GM12864 (cell line): ENCODE results near the gene C6orf52.
A peak's percentile ranks its signal among the peaks of the same experiment; 100 is the strongest.

ENCODE experiments used
- DNase-seq: peaks from one replicate; pipeline ENCODE4 v3.0.0-alpha.2; 2011; ENCODE audit warnings: low read depth
- H3K4me3 ChIP-seq: 2 replicates; pipeline ENCODE4 v1.5.1; 2011; ENCODE audit warnings: mild to moderate bottlenecking, low read depth, low read length, control low read depth
- TF ChIP-seq, protein P1 (sequence below): IDR thresholded peaks from 2 replicates; pipeline ENCODE4 v1.5.1; 2011; ENCODE audit warnings: low read depth, mild to moderate bottlenecking, moderate library complexity, low read length, control low read depth, inconsistent platforms; ENCODE audit errors: missing control alignments

C6orf52 gene

DNA sequence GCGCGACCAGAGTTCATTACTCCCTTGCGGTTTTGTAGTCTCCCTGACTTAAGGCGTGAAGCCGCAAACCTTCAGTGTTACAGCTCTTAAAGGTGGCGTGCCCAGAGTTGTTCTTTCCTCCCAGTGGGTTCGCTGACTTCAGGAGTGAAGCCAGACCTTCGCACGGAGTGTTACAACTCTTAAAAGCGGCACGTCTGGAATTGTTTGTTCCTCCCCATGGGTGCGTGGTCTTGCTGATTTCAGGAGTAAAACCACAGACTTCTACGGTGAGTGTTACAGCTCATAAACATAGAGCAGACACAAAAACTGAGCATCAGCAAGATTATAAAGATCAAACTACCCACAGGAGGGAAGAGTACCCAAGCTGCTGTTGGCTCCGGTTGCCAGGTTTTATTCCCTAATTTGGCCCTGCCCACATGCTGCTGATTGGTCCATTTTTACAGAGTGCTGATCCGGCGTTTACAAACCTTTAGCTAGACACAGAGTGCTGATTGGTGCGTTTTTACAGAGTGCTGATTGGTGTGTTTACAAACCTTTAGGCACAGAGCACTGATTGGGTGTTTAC lies 38.8 kb upstream of the C6orf52 start:
- no peak for DNase-seq
- TF ChIP-seq, protein P1, sequence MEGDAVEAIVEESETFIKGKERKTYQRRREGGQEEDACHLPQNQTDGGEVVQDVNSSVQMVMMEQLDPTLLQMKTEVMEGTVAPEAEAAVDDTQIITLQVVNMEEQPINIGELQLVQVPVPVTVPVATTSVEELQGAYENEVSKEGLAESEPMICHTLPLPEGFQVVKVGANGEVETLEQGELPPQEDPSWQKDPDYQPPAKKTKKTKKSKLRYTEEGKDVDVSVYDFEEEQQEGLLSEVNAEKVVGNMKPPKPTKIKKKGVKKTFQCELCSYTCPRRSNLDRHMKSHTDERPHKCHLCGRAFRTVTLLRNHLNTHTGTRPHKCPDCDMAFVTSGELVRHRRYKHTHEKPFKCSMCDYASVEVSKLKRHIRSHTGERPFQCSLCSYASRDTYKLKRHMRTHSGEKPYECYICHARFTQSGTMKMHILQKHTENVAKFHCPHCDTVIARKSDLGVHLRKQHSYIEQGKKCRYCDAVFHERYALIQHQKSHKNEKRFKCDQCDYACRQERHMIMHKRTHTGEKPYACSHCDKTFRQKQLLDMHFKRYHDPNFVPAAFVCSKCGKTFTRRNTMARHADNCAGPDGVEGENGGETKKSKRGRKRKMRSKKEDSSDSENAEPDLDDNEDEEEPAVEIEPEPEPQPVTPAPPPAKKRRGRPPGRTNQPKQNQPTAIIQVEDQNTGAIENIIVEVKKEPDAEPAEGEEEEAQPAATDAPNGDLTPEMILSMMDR, result no peak
- no peak overlapping the region for H3K4me3 ChIP-seq

DNA sequence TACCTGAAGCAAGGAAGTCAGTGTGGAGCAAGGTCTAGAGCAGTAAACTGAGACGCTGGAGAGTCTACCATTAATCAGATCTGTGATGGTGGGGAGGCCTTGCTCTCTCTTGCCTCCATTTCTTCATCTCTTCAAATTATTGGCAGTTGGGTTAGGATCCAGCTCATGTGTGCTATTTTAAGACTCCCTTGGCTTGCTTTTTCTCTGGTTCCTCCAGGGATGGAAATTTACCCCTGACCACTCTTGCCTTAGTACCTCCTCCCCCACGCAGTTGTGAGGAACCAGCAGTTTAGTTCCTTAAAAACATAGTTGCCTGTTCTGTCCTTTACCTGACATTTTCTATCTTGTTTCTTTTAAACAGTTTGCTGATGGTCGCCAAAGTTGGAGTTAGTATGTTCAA lies 35.8 kb upstream of the C6orf52 start:
- DNase-seq, result no peak
- TF ChIP-seq, protein P1, result no peak
- no peak overlapping the region for H3K4me3 ChIP-seq

DNA sequence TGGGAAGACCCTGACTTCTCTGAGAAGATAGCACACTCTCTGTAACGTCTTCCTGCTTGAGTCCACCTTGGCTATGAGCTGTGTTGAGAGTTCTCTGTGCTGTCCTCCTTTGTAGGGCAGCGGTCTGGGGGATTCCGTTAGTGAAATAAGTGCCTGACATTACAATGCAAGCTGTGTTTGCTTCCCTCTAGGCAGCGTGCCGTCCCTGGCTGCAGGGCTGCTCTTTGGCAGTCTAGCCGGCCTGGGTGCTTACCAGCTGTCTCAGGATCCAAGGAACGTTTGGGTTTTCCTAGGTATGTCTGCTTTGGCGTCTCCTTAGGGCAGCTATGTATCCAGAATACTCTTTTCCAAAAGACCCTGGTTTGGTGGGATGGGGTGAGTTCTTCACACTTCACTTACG lies 31.3 kb upstream of the C6orf52 start:
- no peak for DNase-seq
- TF ChIP-seq, protein P1, result no peak
- no peak overlapping the region for H3K4me3 ChIP-seq

DNA sequence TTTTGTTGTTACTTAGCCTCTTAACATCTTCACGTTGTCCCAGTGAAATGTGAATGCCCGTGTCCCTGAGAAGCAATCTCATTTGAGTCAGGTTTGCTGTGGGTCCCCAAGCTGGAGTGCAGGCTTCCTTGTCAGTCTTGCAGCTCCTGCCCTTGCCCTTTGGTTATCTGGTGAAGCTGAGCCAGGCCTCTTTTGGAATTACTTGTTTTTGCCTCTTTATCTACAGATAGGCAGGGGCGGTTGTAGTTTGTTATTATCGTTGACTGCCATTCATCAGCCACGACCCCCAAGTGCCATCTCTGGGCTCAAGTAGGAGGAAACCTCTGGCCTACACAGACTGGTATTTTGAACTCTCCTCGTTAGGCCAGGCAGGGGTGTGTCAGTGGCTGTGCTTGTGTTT lies 30.6 kb upstream of the C6orf52 start:
- no peak for DNase-seq
- H3K4me3 ChIP-seq, result no peak overlapping the region
- TF ChIP-seq, protein P1, result no peak

DNA sequence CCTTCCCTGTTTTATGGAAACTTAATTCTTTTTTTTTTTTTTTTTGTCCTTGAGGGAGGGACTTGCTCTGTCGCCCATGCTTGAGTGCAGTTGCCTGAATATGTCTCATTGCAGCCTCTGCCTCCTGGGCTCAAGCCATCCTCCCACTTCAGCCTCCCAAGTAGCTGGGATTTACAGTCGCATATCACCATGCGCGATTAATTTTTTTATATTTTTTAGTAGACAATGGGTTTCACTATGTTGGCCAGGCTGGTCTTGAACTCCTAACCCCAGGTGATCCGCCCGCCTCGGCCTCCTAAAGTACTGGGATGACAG lies 29.1 kb upstream of the C6orf52 start:
- peak overlapping the region; percentile 58 for H3K4me3 ChIP-seq
- TF ChIP-seq, protein P1, result no peak

DNA sequence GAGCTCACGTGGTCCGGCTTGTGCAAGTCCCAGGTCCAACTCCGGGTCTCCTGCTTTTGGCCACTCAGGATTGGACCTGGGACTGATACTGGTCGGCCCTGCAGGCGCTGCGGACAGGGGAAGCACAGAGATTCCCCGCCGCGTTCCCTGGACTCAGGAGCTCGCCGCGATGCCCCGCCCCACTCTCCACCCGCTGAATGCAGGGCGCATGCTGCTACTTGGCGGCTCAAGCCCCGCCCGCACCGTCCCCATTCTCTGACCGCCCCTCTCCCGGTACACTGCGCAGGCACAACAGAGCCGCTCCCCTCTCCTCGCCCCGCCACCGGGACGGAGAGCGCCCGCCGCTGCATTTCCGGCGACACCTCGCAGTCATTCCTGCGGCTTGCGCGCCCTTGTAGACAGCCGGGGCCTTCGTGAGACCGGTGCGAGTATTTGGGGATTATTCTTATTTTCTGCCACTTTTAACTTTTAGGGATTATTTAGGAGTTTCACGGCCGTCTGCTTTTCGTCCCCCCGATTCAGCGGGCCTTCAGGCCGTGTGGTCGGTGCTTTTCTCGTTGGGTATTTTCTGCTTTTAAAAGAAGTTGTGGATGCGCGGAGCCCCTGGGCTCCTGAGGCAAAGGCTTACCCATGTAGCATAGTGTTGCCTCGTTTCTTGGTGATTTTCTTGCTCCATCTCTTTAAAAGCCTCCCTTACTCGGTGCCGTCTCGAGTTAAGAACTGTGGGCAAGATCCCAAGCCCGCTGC lies 28.6 kb upstream of the C6orf52 start, which contains the start of gene TMEM14C:
Gene TMEM14C, plus strand, starts transcription at position 251 of the 747 bp plus-strand sequence. CDS start 1,544 bp downstream, outside the sequence.
- H3K4me3 ChIP-seq, result peak within 1 kb of the TSS; percentile 58
- DNase-seq, result peak; percentile 79
- TF ChIP-seq, protein P1, result no peak

More for the DNA sequence above, 29.1 kb upstream of the C6orf52 start:
- no peak for DNase-seq

DNA sequence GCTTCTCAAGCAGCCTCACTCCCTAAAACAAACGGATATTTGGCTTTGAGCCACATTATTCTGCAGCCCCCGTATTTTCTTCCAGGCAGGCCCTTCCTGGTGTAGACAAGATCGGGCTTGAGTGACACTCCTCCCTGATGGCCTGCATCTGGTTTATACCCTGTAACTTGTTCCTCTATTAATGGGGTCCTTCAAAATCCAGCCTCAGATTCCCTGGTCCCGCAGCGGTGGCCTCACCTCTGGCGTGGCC lies 28.1 kb upstream of the C6orf52 start:
- TF ChIP-seq, protein P1, result no peak
- peak overlapping the region; percentile 58 for H3K4me3 ChIP-seq
- DNase-seq, result no peak
